Cardiac fibroblast (primary cell): ENCODE measurements around the gene EWSR1.

Experiments used
- DNase-seq, 2 donors: peaks; one replicate each; pipeline versions ENCODE4 v3.0.0 to v3.0.0-alpha.2; 2010; ENCODE audit warnings: low read depth in 2 of 2
- H3K4me3 ChIP-seq, 2 donors: replicated peaks in 1 of 2; 1 replicate in 1 of 2; 2 replicates in 1 of 2; pipeline ENCODE4 v1.5.1; 2011; ENCODE audit warnings: low read depth in 2 of 2, low read length in 2 of 2, mild to moderate bottlenecking in 2 of 2, moderate library complexity in 1 of 2
- TF ChIP-seq, protein P1 (sequence below): IDR thresholded peaks from one replicate; pipeline ENCODE4 v1.5.1; 2011; ENCODE audit warnings: low read depth, mild to moderate bottlenecking, low read length, inconsistent platforms

EWSR1 gene

DNA sequence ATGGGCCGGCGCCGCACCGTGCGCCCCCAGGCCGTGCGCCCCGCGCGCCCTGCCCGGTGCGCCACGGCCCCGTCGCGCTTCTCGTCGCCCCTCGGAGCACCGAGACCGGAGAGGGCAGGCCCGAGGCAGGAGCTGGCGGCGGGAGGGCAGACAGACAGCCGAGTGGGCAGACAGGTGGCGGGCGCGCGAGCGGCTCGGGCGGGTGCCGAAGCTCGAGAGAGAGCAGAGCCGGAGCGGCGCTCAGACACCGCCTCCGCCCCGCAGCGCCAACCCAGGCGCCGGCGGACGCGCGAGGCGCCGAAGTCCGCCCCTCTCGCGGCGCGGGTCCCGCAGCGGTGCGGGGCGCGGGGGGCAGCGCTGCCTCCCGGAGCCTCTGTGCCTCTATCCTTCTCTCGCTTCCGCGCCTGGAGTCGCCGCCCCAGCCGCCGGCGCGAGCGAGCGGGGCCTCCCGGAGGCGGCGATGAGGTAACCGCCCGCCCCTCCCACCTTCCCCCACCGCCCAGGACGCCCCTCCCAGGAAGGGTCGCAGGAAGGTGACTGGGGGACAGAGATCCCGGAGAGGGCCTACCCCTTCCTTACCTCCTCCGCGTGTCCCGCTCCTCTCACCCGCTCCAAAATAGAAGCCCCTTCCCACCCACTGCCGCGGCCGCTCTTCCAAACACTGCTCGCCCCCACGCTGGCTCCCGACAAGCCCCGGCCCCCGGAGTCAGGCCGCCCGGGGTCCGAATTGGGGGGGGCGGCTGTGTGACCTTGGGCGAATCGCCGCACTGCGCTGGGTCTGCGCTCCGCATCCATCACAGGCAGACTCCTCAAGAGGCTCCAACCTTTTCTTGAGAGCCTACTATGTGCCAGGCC is 47.4 kb downstream of the EWSR1 start, which contains the start of gene RASL10A:
RASL10A (minus strand) TSS at position 412 of the 855 bp plus-strand sequence. CDS start 451 bp downstream, outside the sequence.
- DNase-seq, result no peak
- H3K4me3 ChIP-seq, result no peak within 1 kb of the TSS
- TF ChIP-seq, protein P1, sequence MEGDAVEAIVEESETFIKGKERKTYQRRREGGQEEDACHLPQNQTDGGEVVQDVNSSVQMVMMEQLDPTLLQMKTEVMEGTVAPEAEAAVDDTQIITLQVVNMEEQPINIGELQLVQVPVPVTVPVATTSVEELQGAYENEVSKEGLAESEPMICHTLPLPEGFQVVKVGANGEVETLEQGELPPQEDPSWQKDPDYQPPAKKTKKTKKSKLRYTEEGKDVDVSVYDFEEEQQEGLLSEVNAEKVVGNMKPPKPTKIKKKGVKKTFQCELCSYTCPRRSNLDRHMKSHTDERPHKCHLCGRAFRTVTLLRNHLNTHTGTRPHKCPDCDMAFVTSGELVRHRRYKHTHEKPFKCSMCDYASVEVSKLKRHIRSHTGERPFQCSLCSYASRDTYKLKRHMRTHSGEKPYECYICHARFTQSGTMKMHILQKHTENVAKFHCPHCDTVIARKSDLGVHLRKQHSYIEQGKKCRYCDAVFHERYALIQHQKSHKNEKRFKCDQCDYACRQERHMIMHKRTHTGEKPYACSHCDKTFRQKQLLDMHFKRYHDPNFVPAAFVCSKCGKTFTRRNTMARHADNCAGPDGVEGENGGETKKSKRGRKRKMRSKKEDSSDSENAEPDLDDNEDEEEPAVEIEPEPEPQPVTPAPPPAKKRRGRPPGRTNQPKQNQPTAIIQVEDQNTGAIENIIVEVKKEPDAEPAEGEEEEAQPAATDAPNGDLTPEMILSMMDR, result no peak

DNA sequence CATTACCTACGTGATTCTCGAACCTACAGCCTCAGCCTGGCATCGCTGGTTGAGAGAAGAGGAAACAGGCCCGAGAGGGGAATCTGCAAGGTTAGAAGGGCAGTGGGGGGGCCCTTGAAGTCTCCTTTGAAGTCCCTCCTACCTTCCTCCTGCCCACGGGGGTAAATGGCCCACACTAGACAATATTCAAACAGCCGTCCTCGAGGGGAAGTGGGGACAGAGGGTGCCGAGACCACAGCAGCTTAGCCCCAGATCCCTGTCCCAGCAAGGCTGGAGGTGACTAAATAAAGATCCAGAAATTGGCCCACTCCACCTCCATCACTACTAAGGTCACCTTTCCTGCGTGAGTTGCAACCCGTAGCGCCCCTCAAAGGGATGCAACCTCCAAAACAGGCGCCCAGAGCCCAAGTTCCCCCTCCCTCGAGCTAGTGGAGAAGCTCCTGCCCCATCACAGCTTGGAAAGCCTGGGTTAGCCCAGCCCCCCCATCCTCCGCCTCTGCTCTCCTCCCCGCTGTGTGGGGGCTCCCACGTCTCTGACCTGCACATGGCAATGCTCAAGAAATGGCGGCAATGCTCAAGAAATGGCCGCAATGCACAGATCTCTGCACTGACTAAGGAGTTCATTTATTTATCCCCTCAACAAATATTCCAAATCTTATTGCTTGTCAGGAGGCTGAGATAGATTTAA is 48.2 kb downstream of the EWSR1 start:
- H3K4me3 ChIP-seq, result no peak overlapping the region
- TF ChIP-seq, protein P1, result no peak
- no peak for DNase-seq

DNA sequence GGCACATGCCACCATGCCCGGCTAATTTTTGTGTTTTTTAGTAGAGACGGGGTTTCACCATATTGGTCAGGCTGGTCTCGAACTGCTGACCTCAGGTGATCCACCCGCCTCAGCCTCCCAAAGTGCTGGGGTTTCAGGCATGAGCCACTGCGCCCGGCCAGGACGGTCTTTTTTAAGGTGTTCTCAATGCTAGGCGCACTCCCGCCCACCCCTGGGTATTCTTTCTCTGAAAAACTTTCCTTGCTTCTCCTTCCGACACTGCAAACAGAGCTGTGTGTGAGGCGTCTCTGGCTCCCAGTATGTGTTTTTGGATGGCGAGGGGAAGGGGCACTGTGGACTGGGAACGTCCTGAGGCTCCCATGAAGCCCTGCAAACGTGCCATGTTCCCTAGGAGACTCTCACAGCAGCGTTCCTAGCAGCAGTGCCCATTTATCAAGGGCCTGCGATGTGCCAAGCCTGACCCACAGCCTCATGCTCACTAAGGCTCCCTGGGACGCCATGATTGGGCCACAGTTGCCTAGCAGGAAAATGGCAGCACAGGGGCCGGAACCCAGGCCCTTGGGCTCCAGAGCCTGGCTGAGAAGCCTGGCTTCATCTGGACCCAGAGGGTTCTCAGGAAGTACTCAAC is 49.9 kb downstream of the EWSR1 start:
- TF ChIP-seq, protein P1, result no peak
- DNase-seq, result no peak
- no peak overlapping the region for H3K4me3 ChIP-seq

DNA sequence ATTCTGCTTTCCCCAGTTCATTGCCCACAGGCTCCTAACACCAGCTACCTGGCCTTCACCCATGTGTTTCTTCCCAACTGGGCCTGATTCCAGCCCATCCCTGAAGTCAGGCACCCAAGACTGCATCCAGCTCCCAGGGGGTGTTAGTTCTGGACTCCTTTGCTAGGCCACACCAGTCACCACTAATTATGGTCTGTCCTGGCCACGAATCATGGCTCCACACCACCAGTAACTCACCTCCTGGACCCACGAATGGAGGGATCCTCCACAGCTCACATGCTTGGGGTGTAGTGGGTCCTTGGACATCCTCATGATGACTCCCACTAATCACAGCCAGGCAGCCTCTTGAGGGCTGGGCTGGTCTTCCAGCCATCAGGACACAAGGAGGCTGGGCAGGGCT is 51.0 kb downstream of the EWSR1 start:
- no peak for DNase-seq
- TF ChIP-seq, protein P1, result no peak
- H3K4me3 ChIP-seq, result no peak overlapping the region

DNA sequence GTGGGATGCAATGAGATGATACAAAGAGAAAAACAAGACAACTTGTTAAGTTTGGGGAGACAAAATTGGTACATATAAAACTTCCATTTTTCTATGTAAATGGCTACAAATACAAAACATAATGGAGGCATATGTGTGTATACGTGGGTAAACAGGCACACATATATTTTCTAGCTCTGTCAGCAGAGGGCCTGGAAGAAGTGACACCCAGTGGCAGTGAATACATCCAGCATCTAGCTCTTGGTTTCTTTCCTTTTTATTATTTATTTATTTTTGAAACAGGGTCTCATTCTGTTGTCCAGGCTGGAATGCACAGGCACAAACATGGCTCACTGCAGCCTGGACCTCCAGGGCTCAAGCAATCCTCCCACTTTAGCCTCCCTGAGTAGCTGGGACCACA is 52.5 kb downstream of the EWSR1 start:
- DNase-seq, result no peak
- no peak overlapping the region for H3K4me3 ChIP-seq
- TF ChIP-seq, protein P1, result peak; percentile 20

DNA sequence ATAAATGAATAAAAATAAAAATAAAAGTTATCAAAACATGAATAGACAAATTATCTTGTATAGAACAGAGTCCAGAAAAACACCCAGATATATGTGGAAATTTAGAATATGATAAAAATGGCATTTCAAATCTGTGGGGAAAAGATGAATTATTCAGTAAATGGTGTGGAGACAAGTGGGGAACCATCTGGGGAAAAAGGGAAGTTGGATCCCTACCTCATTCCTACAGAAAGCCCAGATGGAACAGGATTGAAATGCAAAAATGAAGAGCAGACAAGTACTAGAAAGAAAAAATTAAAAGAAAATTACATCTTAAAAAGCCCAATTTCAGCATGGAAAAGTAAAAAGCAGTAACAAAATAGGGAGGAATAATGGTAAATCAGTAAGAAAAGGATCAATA is 55.6 kb downstream of the EWSR1 start:
- DNase-seq, result no peak
- TF ChIP-seq, protein P1, result no peak
- H3K4me3 ChIP-seq, result no peak overlapping the region
